K562 (cell line): ENCODE results near the gene PYGM. TPM values are rescaled to one million over a fixed set of nuclear protein-coding genes. Genes with fewer than 3 reads are reported as not detected.

Source experiments
- ETS1 ChIP-seq: conservative IDR thresholded peaks from 2 replicates; pipeline ENCODE4 v1.6.1; 2011; ENCODE audit warnings: low read depth, mild to moderate bottlenecking, low read length; ENCODE audit not compliant: control insufficient read depth
- FOXK2 ChIP-seq, 2 experiments: fragments of 450-650 bp; IDR thresholded peaks in 1 of 2; conservative IDR thresholded peaks in 1 of 2; 2 replicates each; pipeline ENCODE4 v1.6.1; 2016; ENCODE audit warnings: low read depth in 2 of 2, mild to moderate bottlenecking in 1 of 2
- IFI16 ChIP-seq: fragments of 250-450 bp; sonication (Bioruptor Pico); IDR thresholded peaks from 2 replicates; pipeline ENCODE4 v2.1.2; 2022; ENCODE audit warnings: mild to moderate bottlenecking, inconsistent platforms
- MBD1 ChIP-seq: fragments of 250-450 bp; sonication (Bioruptor Pico); IDR thresholded peaks from 2 replicates; pipeline ENCODE4 v1.8.0; 2022; ENCODE audit warnings: inconsistent platforms
- NFIC ChIP-seq: fragments of 450-650 bp; IDR thresholded peaks from 2 replicates; pipeline ENCODE4 v1.6.1; 2017; ENCODE audit warnings: mild to moderate bottlenecking, inconsistent platforms
- TAL1 ChIP-seq: fragments of 450-650 bp; IDR thresholded peaks from 2 replicates; pipeline ENCODE4 v1.6.1; 2016; ENCODE audit warnings: mild to moderate bottlenecking
- ZFP91 ChIP-seq: sonication (generic); formaldehyde crosslinking; IDR thresholded peaks from 2 replicates; pipeline ENCODE4 v1.8.0; 2022; ENCODE audit warnings: mild to moderate bottlenecking, missing genetic modification reagents
- ZNF274 ChIP-seq: IDR thresholded peaks from 2 replicates; pipeline ENCODE4 v1.6.1; 2011; ENCODE audit warnings: low read depth, mild to moderate bottlenecking, low read length, moderate library complexity, borderline replicate concordance
- ZNF764 ChIP-seq: fragments of 250-450 bp; sonication (Bioruptor Pico); IDR thresholded peaks from 2 replicates; pipeline ENCODE4 v1.4.0; 2020; ENCODE audit warnings: low read depth, mild to moderate bottlenecking, moderate library complexity
- polyA plus RNA-seq, 8 experiments: library from polyadenylated mRNA; depleted of rRNA in 4 of 8; stranded (reverse) in 5 of 8; unstranded in 3 of 8; fragments of >200 nt; fragmentation: Nextera tagmentation in 2 of 8; fragmentation: Illumina TruSeq in 1 of 8; extraction: Ambion mirVana in 2 of 8; extraction: Trizol in 1 of 8; gene quantifications; 2 replicates each; pipeline versions ENCODE4 v1.2.1 to v1.2.3, GENCODE V29; 2011 to 2014; ENCODE audit warnings: inconsistent platforms in 1 of 8, missing spikeins in 1 of 8
- total RNA-seq, 7 experiments: library from RNA; depleted of rRNA in 6 of 7; stranded (reverse); fragments of >200 nt in 6 of 7; fragmentation: Illumina TruSeq in 2 of 7; extraction: Trizol in 2 of 7; gene quantifications; 2 replicates each; pipeline versions ENCODE4 v1.2.1 to v1.2.3, GENCODE V29; 2011 to 2021; ENCODE audit warnings: low replicate concordance in 1 of 7
- TF ChIP-seq, protein P1 (sequence below): fragments of 200-600 bp; sonication (generic); IDR thresholded peaks from one replicate; pipeline ENCODE4 v1.6.1; 2012; ENCODE audit warnings: mild to moderate bottlenecking, low read depth, low read length, inconsistent platforms

Gene PYGM
- total and polyA plus RNA-seq, 9 of the 15 experiments (the other 6 are each of a cell fraction or from before 2014, with no cell fraction given), result 0.07 to 1.5 (median 0.68) TPM

- TF ChIP-seq, protein P1, sequence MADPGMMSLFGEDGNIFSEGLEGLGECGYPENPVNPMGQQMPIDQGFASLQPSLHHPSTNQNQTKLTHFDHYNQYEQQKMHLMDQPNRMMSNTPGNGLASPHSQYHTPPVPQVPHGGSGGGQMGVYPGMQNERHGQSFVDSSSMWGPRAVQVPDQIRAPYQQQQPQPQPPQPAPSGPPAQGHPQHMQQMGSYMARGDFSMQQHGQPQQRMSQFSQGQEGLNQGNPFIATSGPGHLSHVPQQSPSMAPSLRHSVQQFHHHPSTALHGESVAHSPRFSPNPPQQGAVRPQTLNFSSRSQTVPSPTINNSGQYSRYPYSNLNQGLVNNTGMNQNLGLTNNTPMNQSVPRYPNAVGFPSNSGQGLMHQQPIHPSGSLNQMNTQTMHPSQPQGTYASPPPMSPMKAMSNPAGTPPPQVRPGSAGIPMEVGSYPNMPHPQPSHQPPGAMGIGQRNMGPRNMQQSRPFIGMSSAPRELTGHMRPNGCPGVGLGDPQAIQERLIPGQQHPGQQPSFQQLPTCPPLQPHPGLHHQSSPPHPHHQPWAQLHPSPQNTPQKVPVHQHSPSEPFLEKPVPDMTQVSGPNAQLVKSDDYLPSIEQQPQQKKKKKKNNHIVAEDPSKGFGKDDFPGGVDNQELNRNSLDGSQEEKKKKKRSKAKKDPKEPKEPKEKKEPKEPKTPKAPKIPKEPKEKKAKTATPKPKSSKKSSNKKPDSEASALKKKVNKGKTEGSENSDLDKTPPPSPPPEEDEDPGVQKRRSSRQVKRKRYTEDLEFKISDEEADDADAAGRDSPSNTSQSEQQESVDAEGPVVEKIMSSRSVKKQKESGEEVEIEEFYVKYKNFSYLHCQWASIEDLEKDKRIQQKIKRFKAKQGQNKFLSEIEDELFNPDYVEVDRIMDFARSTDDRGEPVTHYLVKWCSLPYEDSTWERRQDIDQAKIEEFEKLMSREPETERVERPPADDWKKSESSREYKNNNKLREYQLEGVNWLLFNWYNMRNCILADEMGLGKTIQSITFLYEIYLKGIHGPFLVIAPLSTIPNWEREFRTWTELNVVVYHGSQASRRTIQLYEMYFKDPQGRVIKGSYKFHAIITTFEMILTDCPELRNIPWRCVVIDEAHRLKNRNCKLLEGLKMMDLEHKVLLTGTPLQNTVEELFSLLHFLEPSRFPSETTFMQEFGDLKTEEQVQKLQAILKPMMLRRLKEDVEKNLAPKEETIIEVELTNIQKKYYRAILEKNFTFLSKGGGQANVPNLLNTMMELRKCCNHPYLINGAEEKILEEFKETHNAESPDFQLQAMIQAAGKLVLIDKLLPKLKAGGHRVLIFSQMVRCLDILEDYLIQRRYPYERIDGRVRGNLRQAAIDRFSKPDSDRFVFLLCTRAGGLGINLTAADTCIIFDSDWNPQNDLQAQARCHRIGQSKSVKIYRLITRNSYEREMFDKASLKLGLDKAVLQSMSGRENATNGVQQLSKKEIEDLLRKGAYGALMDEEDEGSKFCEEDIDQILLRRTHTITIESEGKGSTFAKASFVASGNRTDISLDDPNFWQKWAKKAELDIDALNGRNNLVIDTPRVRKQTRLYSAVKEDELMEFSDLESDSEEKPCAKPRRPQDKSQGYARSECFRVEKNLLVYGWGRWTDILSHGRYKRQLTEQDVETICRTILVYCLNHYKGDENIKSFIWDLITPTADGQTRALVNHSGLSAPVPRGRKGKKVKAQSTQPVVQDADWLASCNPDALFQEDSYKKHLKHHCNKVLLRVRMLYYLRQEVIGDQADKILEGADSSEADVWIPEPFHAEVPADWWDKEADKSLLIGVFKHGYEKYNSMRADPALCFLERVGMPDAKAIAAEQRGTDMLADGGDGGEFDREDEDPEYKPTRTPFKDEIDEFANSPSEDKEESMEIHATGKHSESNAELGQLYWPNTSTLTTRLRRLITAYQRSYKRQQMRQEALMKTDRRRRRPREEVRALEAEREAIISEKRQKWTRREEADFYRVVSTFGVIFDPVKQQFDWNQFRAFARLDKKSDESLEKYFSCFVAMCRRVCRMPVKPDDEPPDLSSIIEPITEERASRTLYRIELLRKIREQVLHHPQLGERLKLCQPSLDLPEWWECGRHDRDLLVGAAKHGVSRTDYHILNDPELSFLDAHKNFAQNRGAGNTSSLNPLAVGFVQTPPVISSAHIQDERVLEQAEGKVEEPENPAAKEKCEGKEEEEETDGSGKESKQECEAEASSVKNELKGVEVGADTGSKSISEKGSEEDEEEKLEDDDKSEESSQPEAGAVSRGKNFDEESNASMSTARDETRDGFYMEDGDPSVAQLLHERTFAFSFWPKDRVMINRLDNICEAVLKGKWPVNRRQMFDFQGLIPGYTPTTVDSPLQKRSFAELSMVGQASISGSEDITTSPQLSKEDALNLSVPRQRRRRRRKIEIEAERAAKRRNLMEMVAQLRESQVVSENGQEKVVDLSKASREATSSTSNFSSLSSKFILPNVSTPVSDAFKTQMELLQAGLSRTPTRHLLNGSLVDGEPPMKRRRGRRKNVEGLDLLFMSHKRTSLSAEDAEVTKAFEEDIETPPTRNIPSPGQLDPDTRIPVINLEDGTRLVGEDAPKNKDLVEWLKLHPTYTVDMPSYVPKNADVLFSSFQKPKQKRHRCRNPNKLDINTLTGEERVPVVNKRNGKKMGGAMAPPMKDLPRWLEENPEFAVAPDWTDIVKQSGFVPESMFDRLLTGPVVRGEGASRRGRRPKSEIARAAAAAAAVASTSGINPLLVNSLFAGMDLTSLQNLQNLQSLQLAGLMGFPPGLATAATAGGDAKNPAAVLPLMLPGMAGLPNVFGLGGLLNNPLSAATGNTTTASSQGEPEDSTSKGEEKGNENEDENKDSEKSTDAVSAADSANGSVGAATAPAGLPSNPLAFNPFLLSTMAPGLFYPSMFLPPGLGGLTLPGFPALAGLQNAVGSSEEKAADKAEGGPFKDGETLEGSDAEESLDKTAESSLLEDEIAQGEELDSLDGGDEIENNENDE, result no peak
- TF ChIP-seq FOXK2 (conservative IDR thresholded peaks at IDR 0.05 in 1 of 2, IDR thresholded peaks at IDR 0.05 in 1 of 2; ENCODE audit: low read depth in 2 of 2), result no peak
- no peak for TF ChIP-seq ZNF764
- no peak for TF ChIP-seq ZFP91
- TF ChIP-seq IFI16, result no peak
- TF ChIP-seq NFIC, result no peak
- no peak for TF ChIP-seq MBD1 (CRISPR knock-in tag)
- no peak for TF ChIP-seq ZNF274
- TF ChIP-seq ETS1, result no peak
- no peak for TF ChIP-seq TAL1
Observed at GRCh38 chr11:64759722-64760719, at the start of gene PYGM (continued).
